IMR-90 (cell line): Measurements from ENCODE around the gene MEIOB. TPM values are rescaled to one million over a fixed set of nuclear protein-coding genes. Genes with fewer than 3 reads are reported as not detected.

Source experiments
- ATAC-seq: fragments of 200-7000 bp; cut with Tn5 transposase; 2 replicates; pipeline ENCODE4 v1.9.1; 2020; ENCODE audit warnings: low read depth, mild to moderate bottlenecking, moderate library complexity
- BruUV-seq: library from RNA; stranded (reverse); fragments of 400-500 nt; replicated peaks from 2 replicates; lab custom pipeline; 2021; lab: Mats Ljungman, UMichigan
- CTCF ChIA-PET: fragments of 300-600 bp; formaldehyde crosslinking; extraction: SDS; loops from one replicate; lab custom pipeline; 2021; ENCODE audit warnings: antibody characterized with exemption; lab: Yijun Ruan, JAX
- POLR2A ChIA-PET: fragments of 300-600 bp; sonication (Branson Sonifier 250); formaldehyde crosslinking; loops from one replicate; lab custom pipeline; 2022; ENCODE audit warnings: antibody characterized with exemption; ENCODE audit not compliant: unreplicated experiment; lab: Charles Lee
- DNase-seq: peaks from one replicate; pipeline ENCODE4 v3.0.0; 2013
- H2AFZ ChIP-seq: replicated peaks from 2 replicates; pipeline ENCODE3; 2013; ENCODE audit warnings: low read length, mild to moderate bottlenecking; ENCODE audit not compliant: poor library complexity
- H2AK5ac ChIP-seq: 2 replicates; pipeline ENCODE4 v1.6.1; 2013; ENCODE audit warnings: low read depth, low read length, inconsistent platforms
- H2AK9ac ChIP-seq: replicated peaks from 2 replicates; pipeline ENCODE3; 2013; ENCODE audit warnings: mild to moderate bottlenecking, low read depth, low read length, moderate library complexity; ENCODE audit not compliant: poor library complexity
- H2BK120ac ChIP-seq: 2 replicates; pipeline ENCODE4 v1.6.1; 2013; ENCODE audit warnings: low read depth, low read length, inconsistent platforms
- H2BK15ac ChIP-seq: 3 replicates; pipeline ENCODE4 v1.6.1; 2013; ENCODE audit warnings: low read depth, low read length, inconsistent platforms
- H2BK20ac ChIP-seq: 2 replicates; pipeline ENCODE4 v1.6.1; 2013; ENCODE audit warnings: low read depth, mild to moderate bottlenecking, inconsistent platforms, low read length, moderate library complexity
- H2BK5ac ChIP-seq: 2 replicates; pipeline ENCODE4 v1.6.1; 2013; ENCODE audit warnings: mild to moderate bottlenecking, low read depth, low read length, inconsistent platforms; ENCODE audit not compliant: poor library complexity, severe bottlenecking
- H3K14ac ChIP-seq: replicated peaks from 2 replicates; pipeline ENCODE4 v1.6.1; 2013; ENCODE audit warnings: low read depth, low read length, inconsistent platforms
- H3K18ac ChIP-seq: 2 replicates; pipeline ENCODE4 v1.6.1; 2013; ENCODE audit warnings: low read depth, low read length, control low read depth
- H3K23ac ChIP-seq: 2 replicates; pipeline ENCODE4 v1.6.1; 2013; ENCODE audit warnings: low read depth, low read length, inconsistent platforms
- H3K27ac ChIP-seq: 2 replicates; pipeline ENCODE4 v1.5.1; 2013; ENCODE audit warnings: mild to moderate bottlenecking, control low read depth, low read length; ENCODE audit not compliant: insufficient read depth
- H3K27me3 ChIP-seq: 2 replicates; pipeline ENCODE4 v1.6.1; 2013; ENCODE audit warnings: low read length; ENCODE audit not compliant: control insufficient read depth, insufficient read depth
- H3K36me3 ChIP-seq: 2 replicates; pipeline ENCODE4 v1.6.1; 2013; ENCODE audit warnings: low read length, mixed read lengths; ENCODE audit not compliant: control insufficient read depth, insufficient read depth
- H3K4ac ChIP-seq: 2 replicates; pipeline ENCODE4 v1.6.1; 2013; ENCODE audit warnings: low read depth, low read length, inconsistent platforms
- H3K4me1 ChIP-seq: 2 replicates; pipeline ENCODE4 v1.6.1; 2013; ENCODE audit warnings: low read length, mixed read lengths; ENCODE audit not compliant: control insufficient read depth, insufficient read depth
- H3K4me2 ChIP-seq: 2 replicates; pipeline ENCODE4 v1.6.1; 2013; ENCODE audit warnings: low read depth, mild to moderate bottlenecking, control low read depth, low read length, moderate library complexity
- H3K4me3 ChIP-seq: 2 replicates; pipeline ENCODE4 v1.5.1; 2013; ENCODE audit warnings: low read depth, mild to moderate bottlenecking, control low read depth, low read length, moderate library complexity; ENCODE audit not compliant: insufficient read depth
- H3K56ac ChIP-seq: 2 replicates; pipeline ENCODE4 v1.6.1; 2013; ENCODE audit warnings: low read length, inconsistent platforms; ENCODE audit not compliant: insufficient read depth; ENCODE audit errors: extremely low read depth
- H3K79me1 ChIP-seq, 2 experiments: 2 replicates each; pipeline ENCODE4 v1.6.1; 2013; ENCODE audit warnings: low read length in 2 of 2, inconsistent platforms in 1 of 2, low read depth in 1 of 2
- H3K9ac ChIP-seq: 2 replicates; pipeline ENCODE4 v1.6.1; 2013; ENCODE audit warnings: low read depth, low read length, control low read depth
- H3K9me1 ChIP-seq: 2 replicates; pipeline ENCODE4 v1.6.1; 2013; ENCODE audit warnings: low read length, inconsistent platforms; ENCODE audit not compliant: insufficient read depth
- H3K9me3 ChIP-seq: 2 replicates; pipeline ENCODE4 v1.6.1; 2013; ENCODE audit warnings: low read length; ENCODE audit not compliant: control insufficient read depth, insufficient read depth
- H4K20me1 ChIP-seq: 2 replicates; pipeline ENCODE4 v1.6.1; 2013; ENCODE audit warnings: low read length, inconsistent platforms; ENCODE audit not compliant: insufficient read depth
- H4K5ac ChIP-seq: 2 replicates; pipeline ENCODE4 v1.6.1; 2013; ENCODE audit warnings: mild to moderate bottlenecking, low read depth, low read length, control low read depth
- H4K8ac ChIP-seq, 2 experiments: 2 replicates each; pipeline ENCODE4 v1.6.1; 2013; ENCODE audit warnings: low read depth in 2 of 2, low read length in 2 of 2, control low read depth in 1 of 2, inconsistent platforms in 1 of 2
- H4K91ac ChIP-seq: 2 replicates; pipeline ENCODE4 v1.6.1; 2013; ENCODE audit warnings: low read depth, low read length, inconsistent platforms; ENCODE audit not compliant: insufficient read depth
- BHLHE40 ChIP-seq: fragments of 150-350 bp; IDR thresholded peaks from 2 replicates; pipeline ENCODE4 v1.6.1; 2016; ENCODE audit warnings: mild to moderate bottlenecking, low read depth, low read length
- CEBPB ChIP-seq: IDR thresholded peaks from 2 replicates; pipeline ENCODE4 v1.6.1; 2012; ENCODE audit warnings: low read depth, low read length, improper control_type of control experiment
- CHD1 ChIP-seq: IDR thresholded peaks from 2 replicates; pipeline ENCODE4 v1.6.1; 2012; ENCODE audit warnings: low read depth, low read length, improper control_type of control experiment
- ELK1 ChIP-seq: fragments of 150-350 bp; IDR thresholded peaks from 2 replicates; pipeline ENCODE4 v1.6.1; 2016; ENCODE audit warnings: low read depth, mild to moderate bottlenecking, low read length, moderate library complexity, borderline replicate concordance
- FOS ChIP-seq: fragments of 150-350 bp; IDR thresholded peaks from 2 replicates; pipeline ENCODE4 v1.6.1; 2016; ENCODE audit warnings: low read depth, low read length
- MAFK ChIP-seq: IDR thresholded peaks from 2 replicates; pipeline ENCODE4 v1.6.1; 2012; ENCODE audit warnings: low read depth, low read length, improper control_type of control experiment
- MAZ ChIP-seq: IDR thresholded peaks from 2 replicates; pipeline ENCODE4 v1.6.1; 2012; ENCODE audit warnings: low read depth, mild to moderate bottlenecking, low read length, improper control_type of control experiment, moderate library complexity, borderline replicate concordance
- MXI1 ChIP-seq: IDR thresholded peaks from 2 replicates; pipeline ENCODE4 v1.6.1; 2012; ENCODE audit warnings: low read depth, mild to moderate bottlenecking, low read length, moderate library complexity, borderline replicate concordance
- POLR2A ChIP-seq: IDR thresholded peaks from 2 replicates; pipeline ENCODE4 v1.6.1; 2012; ENCODE audit warnings: mild to moderate bottlenecking, low read depth, low read length
- RCOR1 ChIP-seq: IDR thresholded peaks from 2 replicates; pipeline ENCODE4 v1.6.1; 2012; ENCODE audit warnings: mild to moderate bottlenecking, low read length, improper control_type of control experiment; ENCODE audit not compliant: insufficient replicate concordance
- RFX5 ChIP-seq: IDR thresholded peaks from 2 replicates; pipeline ENCODE4 v1.8.0; 2012; ENCODE audit warnings: low read depth, mild to moderate bottlenecking, low read length, moderate library complexity
- SMC3 ChIP-seq: fragments of 150-350 bp; IDR thresholded peaks from 2 replicates; pipeline ENCODE4 v1.6.1; 2016; ENCODE audit warnings: low read depth, mild to moderate bottlenecking, antibody characterized with exemption, low read length, moderate library complexity
- WGBS, 2 experiments: methylation state at CpG; one replicate each; pipeline versions ENCODE4 v1.1.5 to v1.1.7; 2013; ENCODE audit warnings: missing lambda C conversion rate in 2 of 2; ENCODE audit not compliant: insufficient read length in 1 of 2; ENCODE audit errors: extremely low coverage in 2 of 2; 5-methylcytosine and 5-hydroxymethylcytosine counted together
- dilution Hi-C: fragments of 300-500 bp; cut with HindIII; formaldehyde crosslinking; loops from one replicate; pipeline ENCODE4 v1.14.3; 2018; ENCODE audit warnings: low sequenced_read_pairs; ENCODE audit not compliant: unreplicated experiment
- in situ Hi-C: fragments of 300-500 bp; cut with MboI; formaldehyde crosslinking; loops from 3 replicates; pipeline ENCODE4 v1.14.3; 2019; ENCODE audit warnings: low sequenced_read_pairs, inconsistent platforms, mixed read lengths
- intact Hi-C: fragments of 100-400 bp; cut with micrococcal nuclease; formaldehyde crosslinking; loops from 2 replicates; pipeline ENCODE4 v1.10.0; 2022
- polyA plus RNA-seq, 3 experiments: library from polyadenylated mRNA; depleted of rRNA; stranded (reverse); fragments of >200 nt; gene quantifications; 2 replicates each; pipeline ENCODE4 v1.2.3, GENCODE V29; 2012; ENCODE audit warnings: low replicate concordance in 1 of 3
- total RNA-seq: library from RNA; depleted of rRNA; stranded (reverse); fragments of >200 nt; gene quantifications from 2 replicates; pipeline ENCODE4 v1.2.3, GENCODE V29; 2012
- TF ChIP-seq, protein P1 (sequence below): fragments of 150-350 bp; IDR thresholded peaks from 2 replicates; pipeline ENCODE4 v1.6.1; 2017; ENCODE audit warnings: mild to moderate bottlenecking, antibody characterized with exemption, low read length, low read depth

MEIOB gene
- total and polyA plus RNA-seq, 2 of the 4 experiments (the other 2 are of a cell fraction), result 0.14 TPM; not detected in 1

DNA sequence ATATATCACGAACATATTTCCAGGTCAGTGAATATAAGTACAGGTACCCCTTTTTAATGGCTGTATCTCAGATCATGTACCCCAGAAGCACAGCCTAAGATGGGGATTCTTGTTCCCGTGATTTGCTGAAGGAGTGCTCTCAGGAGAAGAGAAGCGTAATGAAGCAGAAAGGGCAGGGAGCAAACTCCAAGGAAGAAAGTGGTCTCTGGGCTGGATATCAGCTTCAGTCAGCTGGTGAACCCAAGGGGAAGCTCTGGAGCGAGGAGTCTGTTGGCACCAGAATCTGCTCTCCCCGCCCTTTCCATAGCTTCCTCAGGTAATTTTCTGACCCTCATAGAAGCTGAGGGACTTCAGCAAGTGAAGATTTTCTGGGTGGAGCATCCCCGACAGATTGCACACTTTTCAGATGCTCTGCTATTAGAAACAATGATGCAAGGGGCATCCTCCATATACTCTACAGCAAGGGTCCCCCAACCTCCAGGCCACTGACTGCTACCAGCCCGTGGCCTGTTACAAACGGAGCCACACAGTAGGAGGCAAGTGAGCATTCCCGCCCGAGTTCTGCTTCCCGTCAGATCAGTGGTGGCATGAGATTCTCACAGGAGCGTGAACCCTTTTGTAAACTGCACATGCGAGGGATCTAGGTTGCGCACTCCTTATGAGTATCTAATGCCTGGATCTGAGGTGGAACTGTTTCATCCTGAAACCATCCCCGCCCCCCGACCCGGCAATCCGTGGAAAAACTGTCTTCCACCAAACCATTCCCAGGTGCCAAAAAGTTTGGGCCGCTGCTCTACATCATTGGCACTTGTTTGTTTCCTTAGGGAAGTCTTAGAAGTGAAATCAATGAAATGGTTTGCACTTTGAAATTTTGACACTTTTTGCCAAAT, 40.5 kb downstream of the MEIOB start (continued):
- no peak for TF ChIP-seq MAZ

GRCh38 chr16:1830213-1830612, 41.8 kb downstream of the MEIOB start:
- Histone ChIP-seq H3K18ac (no peak overlapping the region), H3K4me3 (no peak overlapping the region), H3K9ac (no peak overlapping the region), H3K9me1 (peaks cover 11% of the 10 kb centered on the region), H3K14ac (no peak overlapping the region), H3K27ac (no peak overlapping the region), H3K4me1 (peaks cover 6% of the 10 kb centered on the region; the same call in 1 of the 2 replicates), H3K4ac (no peak overlapping the region), H2BK5ac (no peak overlapping the region), H2BK120ac (no peak overlapping the region), H2BK20ac (no peak overlapping the region), H4K8ac (no peak overlapping the region), H4K5ac (no peak overlapping the region), H4K20me1 (peaks cover 15% of the 10 kb centered on the region; the same call in 1 of the 2 replicates), H3K56ac (no peak overlapping the region), H2AFZ (no peak overlapping the region), H2AK9ac (no peak overlapping the region), H2AK5ac (no peak overlapping the region), H4K91ac (no peak overlapping the region), H2BK15ac (no peak overlapping the region), H3K23ac (no peak overlapping the region), H3K9me3 (no peaks in the 10 kb centered on the region), H3K4me2 (no peak overlapping the region), H3K27me3 (no peaks in the 10 kb centered on the region), H3K79me1 (peaks cover 17 to 48% of the 10 kb centered on the region in 2 experiments), H3K36me3 (peaks cover 8% of the 10 kb centered on the region)
- dilution Hi-C loops, result no loop called here
- in situ Hi-C loops, result no loop called here
- ATAC-seq (no peak), DNase-seq (no peak)
- WGBS, 2 experiments, result 100% methylated on average over 1 of the region's 3 CpGs; no CpG with 5 or more reads in 1 of the 2 experiments
- BruUV-seq, result no TSS peak
- ChIA-PET CTCF (no interaction called here), POLR2A (no interaction called here)
- intact Hi-C loops, result no loop called here
- TF ChIP-seq BHLHE40 (no peak), CEBPB (no peak), FOS (no peak), MAFK (no peak), RFX5 (no peak), ELK1 (no peak), SMC3 (no peak), MXI1 (no peak), CHD1 (no peak), RCOR1 (no peak), POLR2A (no peak)
- TF ChIP-seq, protein P1, sequence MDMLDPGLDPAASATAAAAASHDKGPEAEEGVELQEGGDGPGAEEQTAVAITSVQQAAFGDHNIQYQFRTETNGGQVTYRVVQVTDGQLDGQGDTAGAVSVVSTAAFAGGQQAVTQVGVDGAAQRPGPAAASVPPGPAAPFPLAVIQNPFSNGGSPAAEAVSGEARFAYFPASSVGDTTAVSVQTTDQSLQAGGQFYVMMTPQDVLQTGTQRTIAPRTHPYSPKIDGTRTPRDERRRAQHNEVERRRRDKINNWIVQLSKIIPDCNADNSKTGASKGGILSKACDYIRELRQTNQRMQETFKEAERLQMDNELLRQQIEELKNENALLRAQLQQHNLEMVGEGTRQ, result no peak
